Mononuclear cell (primary cell): ENCODE measurements around the gene NMD3. TPM values are rescaled to one million over a fixed set of nuclear protein-coding genes. Genes with fewer than 3 reads are reported as not detected.
"Not testable (repeated sequence)": the region's sequence is repeated elsewhere in the genome, so short reads cannot be mapped to it uniquely, and the experiment has no call there.

Experiments
- H3K27me3 ChIP-seq: 2 replicates; pipeline ENCODE4 v1.6.0; 2011; ENCODE audit warnings: low read length, control low read depth; ENCODE audit not compliant: insufficient read depth
- H3K4me1 ChIP-seq: 2 replicates; pipeline ENCODE4 v1.5.1; 2011; ENCODE audit warnings: mild to moderate bottlenecking, low read length, control low read depth; ENCODE audit not compliant: insufficient read depth
- H3K4me3 ChIP-seq: 2 replicates; pipeline ENCODE4 v1.5.1; 2011; ENCODE audit warnings: mild to moderate bottlenecking, low read length, moderate library complexity
- H3K9me3 ChIP-seq: 2 replicates; pipeline ENCODE4 v1.5.1; 2011; ENCODE audit warnings: low read depth, mild to moderate bottlenecking, control low read depth, low read length
- total RNA-seq: library from RNA; depleted of rRNA; stranded (reverse); fragments of >200 nt; gene quantifications from one replicate; pipeline ENCODE4 v1.2.3, GENCODE V29; 2012

The NMD3 gene
- total RNA-seq = 87.6 TPM

GRCh38 chr3:161220850-161221753, at the start of gene NMD3:
NMD3 (plus strand) TSS chr3:161221311; CDS start chr3:161222014, 703 bp downstream.
- H3K4me1 ChIP-seq = peaks cover 22% of the 10 kb centered on the region
- H3K4me3 ChIP-seq = peak within 1 kb of the TSS; percentile 91
- peaks cover 4% of the 10 kb centered on the region for H3K27me3 ChIP-seq
- no peaks in the 10 kb centered on the region for H3K9me3 ChIP-seq

GRCh38 chr3:161171639-161172552, 49.2 kb upstream of the NMD3 start:
- Histone ChIP-seq H3K4me3 (no peak overlapping the region), H3K27me3 (peaks cover 3% of the 10 kb centered on the region), H3K4me1 (no peaks in the 10 kb centered on the region), H3K9me3 (no peaks in the 10 kb centered on the region)

GRCh38 chr3:161175506-161175905, 45.6 kb upstream of the NMD3 start:
- H3K27me3 ChIP-seq = peaks cover 3% of the 10 kb centered on the region

GRCh38 chr3:161177991-161178390, 43.1 kb upstream of the NMD3 start:
- H3K4me3 ChIP-seq = no peak overlapping the region
- no peaks in the 10 kb centered on the region for H3K4me1 ChIP-seq
- H3K9me3 ChIP-seq = no peaks in the 10 kb centered on the region
- H3K27me3 ChIP-seq = peaks cover 9% of the 10 kb centered on the region

More at GRCh38 chr3:161175506-161175905, 45.6 kb upstream of the NMD3 start:
- no peak overlapping the region for H3K4me3 ChIP-seq
- no peaks in the 10 kb centered on the region for H3K4me1 ChIP-seq
- no peaks in the 10 kb centered on the region for H3K9me3 ChIP-seq

GRCh38 chr3:161181371-161181770, 39.7 kb upstream of the NMD3 start:
- H3K27me3 ChIP-seq, H3K4me1 ChIP-seq, H3K4me3 ChIP-seq, H3K9me3 ChIP-seq: not testable (repeated sequence)

GRCh38 chr3:161187046-161187445, 34.1 kb upstream of the NMD3 start:
- no peak overlapping the region for H3K4me3 ChIP-seq
- no peaks in the 10 kb centered on the region for H3K4me1 ChIP-seq
- no peaks in the 10 kb centered on the region for H3K9me3 ChIP-seq
- peaks cover 6% of the 10 kb centered on the region for H3K27me3 ChIP-seq

GRCh38 chr3:161197855-161198850, 23.0 kb upstream of the NMD3 start:
- Histone ChIP-seq H3K27me3 (no peaks in the 10 kb centered on the region), H3K4me3 (no peak overlapping the region), H3K9me3 (no peaks in the 10 kb centered on the region), H3K4me1 (no peaks in the 10 kb centered on the region)

- Histone ChIP-seq H3K9me3 (no peaks in the 10 kb centered on the region), H3K27me3 (no peaks in the 10 kb centered on the region), H3K4me1 (no peaks in the 10 kb centered on the region), H3K4me3 (no peak overlapping the region)
Observed at GRCh38 chr3:161199926-161200325, 21.2 kb upstream of the NMD3 start.

GRCh38 chr3:161203485-161204098, 17.5 kb upstream of the NMD3 start:
- no peaks in the 10 kb centered on the region for H3K27me3 ChIP-seq
- H3K4me3 ChIP-seq = no peak overlapping the region
- H3K9me3 ChIP-seq = no peaks in the 10 kb centered on the region
- no peaks in the 10 kb centered on the region for H3K4me1 ChIP-seq

- Histone ChIP-seq H3K9me3 (no peaks in the 10 kb centered on the region), H3K27me3 (no peaks in the 10 kb centered on the region), H3K4me1 (no peaks in the 10 kb centered on the region), H3K4me3 (no peak overlapping the region)
Observed at GRCh38 chr3:161208931-161209330, 12.2 kb upstream of the NMD3 start.

- no peaks in the 10 kb centered on the region for H3K4me1 ChIP-seq
- no peaks in the 10 kb centered on the region for H3K9me3 ChIP-seq
Observed at GRCh38 chr3:161212171-161212771, 8.8 kb upstream of the NMD3 start.

GRCh38 chr3:161212906-161213305, 8.2 kb upstream of the NMD3 start:
- Histone ChIP-seq H3K9me3 (no peaks in the 10 kb centered on the region), H3K27me3 (peaks cover 4% of the 10 kb centered on the region)

More at GRCh38 chr3:161212171-161212771, 8.8 kb upstream of the NMD3 start:
- Histone ChIP-seq H3K4me3 (no peak overlapping the region), H3K27me3 (no peaks in the 10 kb centered on the region)

GRCh38 chr3:161213644-161214043, 7.5 kb upstream of the NMD3 start:
- peaks cover 4% of the 10 kb centered on the region for H3K27me3 ChIP-seq
- H3K9me3 ChIP-seq = no peaks in the 10 kb centered on the region
- no peak overlapping the region for H3K4me3 ChIP-seq

More at GRCh38 chr3:161212906-161213305, 8.2 kb upstream of the NMD3 start:
- Histone ChIP-seq H3K4me1 (no peaks in the 10 kb centered on the region), H3K4me3 (no peak overlapping the region)

More at GRCh38 chr3:161213644-161214043, 7.5 kb upstream of the NMD3 start:
- H3K4me1 ChIP-seq = no peaks in the 10 kb centered on the region
